ENCODE data around the gene PGRMC2. TPM values are rescaled to one million over a fixed set of nuclear protein-coding genes. Genes with fewer than 3 reads are reported as not detected.
A peak's percentile ranks its signal among the peaks of the same experiment; 100 is the strongest.

Gene PGRMC2, protein sequence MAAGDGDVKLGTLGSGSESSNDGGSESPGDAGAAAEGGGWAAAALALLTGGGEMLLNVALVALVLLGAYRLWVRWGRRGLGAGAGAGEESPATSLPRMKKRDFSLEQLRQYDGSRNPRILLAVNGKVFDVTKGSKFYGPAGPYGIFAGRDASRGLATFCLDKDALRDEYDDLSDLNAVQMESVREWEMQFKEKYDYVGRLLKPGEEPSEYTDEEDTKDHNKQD
- 10 to 100 TPM; 23.8 to 84.1 (median 72.1) TPM for total RNA-seq
- polyA plus RNA-seq, result 10 to 100 TPM; 23.1 to 73.7 TPM
- long read RNA-seq, donor 1, transcript PGRMC2-208 (3 exons, 3,783 nt), result major isoform, 47 of 49 reads
- long read RNA-seq, donor 1, partial matches to known transcripts, result 0 of 49 reads
- long read RNA-seq, donor 1, other reads (novel, unspliced or antisense), result 2 of 49 reads
- long read RNA-seq, donor 2, transcript PGRMC2-208 (3 exons, 3,783 nt), result major isoform, 5 of 9 reads
- long read RNA-seq, donor 2, partial matches to known transcripts, result 0 of 9 reads
- long read RNA-seq, donor 2, other reads (novel, unspliced or antisense), result 3 of 9 reads
- long read RNA-seq, donor 3, transcript PGRMC2-208 (3 exons, 3,783 nt), result major isoform, 49 of 59 reads
- long read RNA-seq, donor 3, partial matches to known transcripts, result 0 of 59 reads
- long read RNA-seq, donor 3, other reads (novel, unspliced or antisense), result 9 of 59 reads

GRCh38 chr4:128287141-128287870 is at the start of gene PGRMC2:
TSS of gene PGRMC2 (minus strand) at chr4:128287813. CDS start at chr4:128287790, 23 bp downstream.
- H3K27me3 ChIP-seq, result no peaks in the 10 kb centered on the region
- 0 to 1% (median 1%) methylated on average over 16 to 67 of the region's 67 CpGs for WGBS, 4 donors
- DNase-seq, result peak in 4 of 5 donors; percentile 17 to 51 (median 36)

GRCh38 chr4:128335541-128335940 is 47.9 kb upstream of the PGRMC2 start:
- WGBS, 4 donors, result 90 to 96% (median 94%) methylated on average over 3 of the region's 3 CpGs
- intact Hi-C loops (cut with DNase I), result loop anchor here in 1 of 10 donors (10.0 kb wide), 1 partner anchor 89 kb away; no protein-coding TSS in a partner anchor
- no peak for TF ChIP-seq POLR2A (IDR thresholded peaks at IDR 0.05)
- TF ChIP-seq, protein P1, sequence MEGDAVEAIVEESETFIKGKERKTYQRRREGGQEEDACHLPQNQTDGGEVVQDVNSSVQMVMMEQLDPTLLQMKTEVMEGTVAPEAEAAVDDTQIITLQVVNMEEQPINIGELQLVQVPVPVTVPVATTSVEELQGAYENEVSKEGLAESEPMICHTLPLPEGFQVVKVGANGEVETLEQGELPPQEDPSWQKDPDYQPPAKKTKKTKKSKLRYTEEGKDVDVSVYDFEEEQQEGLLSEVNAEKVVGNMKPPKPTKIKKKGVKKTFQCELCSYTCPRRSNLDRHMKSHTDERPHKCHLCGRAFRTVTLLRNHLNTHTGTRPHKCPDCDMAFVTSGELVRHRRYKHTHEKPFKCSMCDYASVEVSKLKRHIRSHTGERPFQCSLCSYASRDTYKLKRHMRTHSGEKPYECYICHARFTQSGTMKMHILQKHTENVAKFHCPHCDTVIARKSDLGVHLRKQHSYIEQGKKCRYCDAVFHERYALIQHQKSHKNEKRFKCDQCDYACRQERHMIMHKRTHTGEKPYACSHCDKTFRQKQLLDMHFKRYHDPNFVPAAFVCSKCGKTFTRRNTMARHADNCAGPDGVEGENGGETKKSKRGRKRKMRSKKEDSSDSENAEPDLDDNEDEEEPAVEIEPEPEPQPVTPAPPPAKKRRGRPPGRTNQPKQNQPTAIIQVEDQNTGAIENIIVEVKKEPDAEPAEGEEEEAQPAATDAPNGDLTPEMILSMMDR (IDR thresholded peaks at IDR 0.05), result no peak
- DNase-seq (no peak), ATAC-seq (no peak)
- no peak overlapping the region for H3K4me3 ChIP-seq
- H3K9me3 ChIP-seq, result no peaks in the 10 kb centered on the region
- no peaks in the 10 kb centered on the region for H3K36me3 ChIP-seq
- H3K27me3 ChIP-seq, result no peaks in the 10 kb centered on the region
- no peak overlapping the region for H3K27ac ChIP-seq
- peaks cover 0 to 23% (median 0%) of the 10 kb centered on the region in 12 donors for H3K4me1 ChIP-seq

More at GRCh38 chr4:128287141-128287870, at the start of gene PGRMC2:
- Histone ChIP-seq H3K4me3 (peak within 1 kb of the TSS; percentile 63 to 90 (median 78)), H3K9me3 (no peaks in the 10 kb centered on the region), H3K27ac (peak within 1 kb of the TSS; percentile 77 to 98 (median 94)), H3K36me3 (peaks cover 0 to 4% (median 0%) of the 10 kb centered on the region in 9 donors), H3K4me1 (peaks cover 0 to 43% (median 27%) of the 10 kb centered on the region in 12 donors)
- ATAC-seq, result peak in 2 of 4 donors; percentile 0 to 13
- TF ChIP-seq, protein P1 (IDR thresholded peaks at IDR 0.05), result no peak
- TF ChIP-seq POLR2A (IDR thresholded peaks at IDR 0.05), result peak in 1 of 2 donors; percentile 14
- intact Hi-C loops (cut with DNase I), result loop anchor here in 7 of 10 donors (2.0 to 10.0 kb wide), 13 partner anchors 70 to 807 kb away; partner anchors contain the start of genes SCLT1 (in 2 of the 7), C4orf33 (in 1 of the 7), JADE1 (in 1 of the 7) and LARP1B (in 1 of the 7)

DNA sequence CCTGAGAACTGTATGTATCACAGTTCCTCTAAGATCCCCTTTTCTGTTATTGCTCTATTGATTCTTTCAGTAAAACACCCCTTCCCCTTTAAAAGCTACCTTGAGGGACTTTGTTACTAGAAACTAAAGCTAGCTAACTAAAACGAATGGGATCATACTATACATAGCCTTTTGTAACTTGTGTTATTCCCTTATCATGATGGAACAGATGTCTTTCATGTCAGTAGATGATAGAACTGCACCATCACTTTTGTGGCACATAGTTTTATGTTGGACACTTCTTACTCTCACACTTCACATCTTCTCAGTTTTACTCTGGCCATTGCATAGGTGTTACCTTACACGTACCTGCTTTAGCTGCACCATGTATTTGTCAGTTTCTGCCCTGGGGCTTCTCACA is 46.6 kb upstream of the PGRMC2 start:
- 68 to 77% (median 70%) methylated on average over 2 of the region's 2 CpGs for whole genome bisulfite sequencing, 4 donors
- no peak for TF ChIP-seq POLR2A (IDR thresholded peaks at IDR 0.05)
- TF ChIP-seq, protein P1 (IDR thresholded peaks at IDR 0.05), result no peak
- H3K27ac ChIP-seq, result peak overlapping the region in 1 of 12 donors; percentile 30

More for the DNA sequence above, 46.6 kb upstream of the PGRMC2 start:
- Histone ChIP-seq H3K4me1 (peaks cover 0 to 18% (median 0%) of the 10 kb centered on the region in 12 donors), H3K4me3 (no peak overlapping the region), H3K9me3 (no peaks in the 10 kb centered on the region), H3K27me3 (no peaks in the 10 kb centered on the region), H3K36me3 (no peaks in the 10 kb centered on the region)
- DNase-seq (no peak), ATAC-seq (no peak)
- intact Hi-C loops (cut with DNase I), result loop anchor here in 1 of 10 donors (10.0 kb wide), 1 partner anchor 91 kb away; no protein-coding TSS in a partner anchor

Data from heart left ventricle (tissue), 16 donors.